CD14-positive monocyte (primary cell): ENCODE results near the gene REC8. TPM values are rescaled to one million over a fixed set of nuclear protein-coding genes. Genes with fewer than 3 reads are reported as not detected.

ENCODE experiments used
- DNase-seq, 3 donors: peaks; one replicate each; pipeline ENCODE4 v3.0.0-alpha.2; 2011 to 2022
- H2AFZ ChIP-seq: 2 replicates; pipeline ENCODE4 v1.6.0; 2012; ENCODE audit warnings: mild to moderate bottlenecking, low read depth, low read length, inconsistent platforms; ENCODE audit not compliant: insufficient read depth, poor library complexity, severe bottlenecking
- H3K27ac ChIP-seq, 2 donors: 1 replicate in 1 of 2; 2 replicates in 1 of 2; pipeline ENCODE4 v1.5.1; 2012 to 2013; ENCODE audit warnings: low read length in 2 of 2, control low read depth in 1 of 2, inconsistent platforms in 1 of 2, low read depth in 1 of 2, mild to moderate bottlenecking in 1 of 2
- H3K27me3 ChIP-seq, 2 donors: one replicate each; pipeline versions ENCODE4 v1.6.0 to v1.6.1; 2011 to 2013; ENCODE audit warnings: low read length in 2 of 2; ENCODE audit not compliant: control insufficient read depth in 2 of 2, insufficient read depth in 2 of 2
- H3K36me3 ChIP-seq, 2 donors: replicated peaks in 1 of 2; 1 replicate in 1 of 2; 2 replicates in 1 of 2; pipeline versions ENCODE4 v1.5.1 to v1.6.1; 2012 to 2013; ENCODE audit warnings: low read length in 2 of 2, control low read depth in 1 of 2, inconsistent platforms in 1 of 2, mild to moderate bottlenecking in 1 of 2; ENCODE audit not compliant: insufficient read depth in 2 of 2, control insufficient read depth in 1 of 2
- H3K4me1 ChIP-seq, 2 donors: 1 replicate in 1 of 2; 2 replicates in 1 of 2; pipeline versions ENCODE4 v1.5.1 to v1.6.1; 2012 to 2013; ENCODE audit warnings: low read length in 2 of 2, control low read depth in 1 of 2, inconsistent platforms in 1 of 2, mild to moderate bottlenecking in 1 of 2, moderate library complexity in 1 of 2; ENCODE audit not compliant: insufficient read depth in 2 of 2, control insufficient read depth in 1 of 2
- H3K4me2 ChIP-seq: replicated peaks from 2 replicates; pipeline ENCODE3; 2012; ENCODE audit warnings: low read length, moderate library complexity, mild to moderate bottlenecking; ENCODE audit not compliant: poor library complexity, severe bottlenecking; ENCODE audit errors: extremely low read depth
- H3K4me3 ChIP-seq, 3 experiments: fragments of 200-600 bp in 1 of 3; sonication (generic) in 1 of 3; replicated peaks in 1 of 3; 1 replicate in 2 of 3; 2 replicates in 1 of 3; pipeline ENCODE4 v1.5.1; 2011 to 2013; ENCODE audit warnings: low read length in 3 of 3, mild to moderate bottlenecking in 3 of 3, control low read depth in 2 of 3, low read depth in 2 of 3, inconsistent platforms in 1 of 3, moderate library complexity in 1 of 3
- H3K79me2 ChIP-seq: 2 replicates; pipeline ENCODE4 v1.6.0; 2012; ENCODE audit warnings: mild to moderate bottlenecking, control low read depth, inconsistent platforms, low read length, moderate library complexity; ENCODE audit not compliant: insufficient read depth
- H3K9ac ChIP-seq: 2 replicates; pipeline ENCODE4 v1.6.0; 2017; ENCODE audit warnings: low read length, mild to moderate bottlenecking; ENCODE audit not compliant: insufficient read depth, poor library complexity, severe bottlenecking
- H3K9me3 ChIP-seq, 2 donors: replicated peaks in 1 of 2; 1 replicate in 1 of 2; 2 replicates in 1 of 2; pipeline versions ENCODE4 v1.5.1 to v1.6.1; 2012 to 2013; ENCODE audit warnings: low read length in 2 of 2, control low read depth in 1 of 2; ENCODE audit not compliant: control insufficient read depth in 1 of 2, insufficient read depth in 1 of 2
- H4K20me1 ChIP-seq: 2 replicates; pipeline ENCODE4 v1.6.0; 2012; ENCODE audit warnings: mild to moderate bottlenecking, low read length, control low read depth, moderate library complexity; ENCODE audit not compliant: insufficient read depth
- H3K27ac Mint-ChIP-seq, 7 donors: one replicate each; pipeline ENCODE4 v1.8.0; 2020; ENCODE audit warnings: mild to moderate bottlenecking in 7 of 7, mixed read lengths in 7 of 7, moderate library complexity in 6 of 7, inconsistent platforms in 2 of 7
- H3K27me3 Mint-ChIP-seq, 3 donors: one replicate each; pipeline ENCODE4 v1.8.0; 2021 to 2022; ENCODE audit warnings: low read depth in 3 of 3, mild to moderate bottlenecking in 3 of 3, mixed read lengths in 3 of 3, moderate library complexity in 3 of 3, inconsistent platforms in 1 of 3
- H3K36me3 Mint-ChIP-seq, 2 donors: one replicate each; pipeline ENCODE4 v1.8.0; 2020; ENCODE audit warnings: mixed read lengths in 2 of 2, inconsistent platforms in 1 of 2, mild to moderate bottlenecking in 1 of 2
- H3K4me1 Mint-ChIP-seq: one replicate; pipeline ENCODE4 v1.8.0; 2020; ENCODE audit warnings: mild to moderate bottlenecking, mixed read lengths
- H3K4me3 Mint-ChIP-seq, 2 donors: one replicate each; pipeline ENCODE4 v1.8.0; 2020; ENCODE audit warnings: mild to moderate bottlenecking in 2 of 2, mixed read lengths in 2 of 2, moderate library complexity in 1 of 2
- H3K9me3 Mint-ChIP-seq, 7 donors: one replicate each; pipeline ENCODE4 v1.8.0; 2020 to 2022; ENCODE audit warnings: mixed read lengths in 7 of 7, mild to moderate bottlenecking in 6 of 7, moderate library complexity in 6 of 7, inconsistent platforms in 2 of 7
- WGBS: methylation state at CpG from one replicate; pipeline ENCODE4 v1.1.5; 2013; ENCODE audit warnings: missing lambda C conversion rate; ENCODE audit not compliant: insufficient coverage; 5-methylcytosine and 5-hydroxymethylcytosine counted together
- intact Hi-C, 2 donors: fragments of 100-400 bp; cut with micrococcal nuclease; formaldehyde crosslinking; loops; one replicate each; pipeline versions ENCODE4 v1.15.0 to v1.15.1; 2023
- polyA plus RNA-seq, 3 donors: library from polyadenylated mRNA; depleted of rRNA in 1 of 3; unstranded in 2 of 3; stranded (reverse) in 1 of 3; fragments of 300-500 nt in 2 of 3; fragments of >200 nt in 1 of 3; fragmentation: Illumina TruSeq in 2 of 3; gene quantifications; 1 replicate in 2 of 3; 2 replicates in 1 of 3; pipeline ENCODE4 v1.2.3, GENCODE V29; 2012 to 2021
- TF ChIP-seq, protein P1 (sequence below): fragments of 200-600 bp; IDR thresholded peaks from one replicate; pipeline ENCODE4 v1.8.0; 2022; ENCODE audit warnings: antibody characterized with exemption, mild to moderate bottlenecking

The REC8 gene
- polyA plus RNA-seq, 3 donors = 1.4 to 46.4 (median 2.3) TPM

DNA sequence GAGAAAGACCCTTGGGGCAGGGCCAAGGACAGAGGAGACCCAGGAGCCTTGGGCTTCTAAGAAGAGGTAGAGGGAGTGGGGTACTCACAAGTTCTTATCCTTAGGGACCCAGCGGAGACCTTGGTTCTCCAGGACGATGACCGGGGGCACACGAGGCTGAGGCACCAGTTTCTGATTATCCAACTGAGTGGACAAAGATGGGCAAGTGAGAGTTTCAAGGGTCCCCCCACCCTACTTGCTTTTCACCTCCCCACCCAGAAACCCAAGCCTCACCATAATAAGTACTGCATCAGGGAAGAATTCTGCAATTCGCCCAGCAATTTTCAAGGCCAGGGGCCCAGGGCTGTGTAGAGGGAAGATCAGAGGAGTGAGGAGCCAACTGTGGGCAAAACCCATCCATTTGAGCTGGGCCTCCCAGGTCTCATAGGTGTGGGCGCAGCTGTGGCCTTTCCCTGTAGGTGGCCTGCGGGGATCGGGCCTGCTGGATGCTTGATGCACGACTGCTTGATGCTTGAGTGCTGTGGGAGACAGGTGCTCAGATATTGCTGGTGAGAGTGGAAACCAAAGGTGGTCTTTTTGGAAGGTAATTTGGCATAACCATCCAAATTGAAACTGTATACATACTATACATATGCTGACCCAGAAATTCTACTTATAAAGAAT, 32.5 kb upstream of the REC8 start:
- intact Hi-C loops = loop anchor here in 1 of 2 donors (10.0 kb wide), 1 partner anchor 95 kb away; the partner anchor contains the start of genes GMPR2 and NEDD8
- Mint-ChIP-seq H3K27me3 (peaks cover 0 to 2% (median 1%) of the 10 kb centered on the region in 3 donors), H3K36me3 (peaks cover 47 to 49% of the 10 kb centered on the region in 2 donors), H3K27ac (peak overlapping the region in 3 of 7 donors; percentile 1 to 71 (median 13)), H3K4me1 (peaks cover 62% of the 10 kb centered on the region), H3K4me3 (no peak overlapping the region), H3K9me3 (no peaks in the 10 kb centered on the region)
- Histone ChIP-seq H4K20me1 (peaks cover 46% of the 10 kb centered on the region), H3K4me3 (no peak overlapping the region), H3K36me3 (peaks cover 37 to 47% of the 10 kb centered on the region in 2 donors), H3K9me3 (no peaks in the 10 kb centered on the region), H3K4me2 (no peak overlapping the region), H3K27ac (peak overlapping the region in 1 of 2 donors; percentile 3), H3K9ac (no peak overlapping the region), H2AFZ (no peak overlapping the region), H3K4me1 (peaks cover 42 to 56% of the 10 kb centered on the region in 2 donors), H3K79me2 (peaks cover 62% of the 10 kb centered on the region), H3K27me3 (no peaks in the 10 kb centered on the region)
- no peak for DNase-seq
- TF ChIP-seq, protein P1, sequence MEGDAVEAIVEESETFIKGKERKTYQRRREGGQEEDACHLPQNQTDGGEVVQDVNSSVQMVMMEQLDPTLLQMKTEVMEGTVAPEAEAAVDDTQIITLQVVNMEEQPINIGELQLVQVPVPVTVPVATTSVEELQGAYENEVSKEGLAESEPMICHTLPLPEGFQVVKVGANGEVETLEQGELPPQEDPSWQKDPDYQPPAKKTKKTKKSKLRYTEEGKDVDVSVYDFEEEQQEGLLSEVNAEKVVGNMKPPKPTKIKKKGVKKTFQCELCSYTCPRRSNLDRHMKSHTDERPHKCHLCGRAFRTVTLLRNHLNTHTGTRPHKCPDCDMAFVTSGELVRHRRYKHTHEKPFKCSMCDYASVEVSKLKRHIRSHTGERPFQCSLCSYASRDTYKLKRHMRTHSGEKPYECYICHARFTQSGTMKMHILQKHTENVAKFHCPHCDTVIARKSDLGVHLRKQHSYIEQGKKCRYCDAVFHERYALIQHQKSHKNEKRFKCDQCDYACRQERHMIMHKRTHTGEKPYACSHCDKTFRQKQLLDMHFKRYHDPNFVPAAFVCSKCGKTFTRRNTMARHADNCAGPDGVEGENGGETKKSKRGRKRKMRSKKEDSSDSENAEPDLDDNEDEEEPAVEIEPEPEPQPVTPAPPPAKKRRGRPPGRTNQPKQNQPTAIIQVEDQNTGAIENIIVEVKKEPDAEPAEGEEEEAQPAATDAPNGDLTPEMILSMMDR = no peak
- WGBS = 100% methylated on average over 2 of the region's 9 CpGs

DNA sequence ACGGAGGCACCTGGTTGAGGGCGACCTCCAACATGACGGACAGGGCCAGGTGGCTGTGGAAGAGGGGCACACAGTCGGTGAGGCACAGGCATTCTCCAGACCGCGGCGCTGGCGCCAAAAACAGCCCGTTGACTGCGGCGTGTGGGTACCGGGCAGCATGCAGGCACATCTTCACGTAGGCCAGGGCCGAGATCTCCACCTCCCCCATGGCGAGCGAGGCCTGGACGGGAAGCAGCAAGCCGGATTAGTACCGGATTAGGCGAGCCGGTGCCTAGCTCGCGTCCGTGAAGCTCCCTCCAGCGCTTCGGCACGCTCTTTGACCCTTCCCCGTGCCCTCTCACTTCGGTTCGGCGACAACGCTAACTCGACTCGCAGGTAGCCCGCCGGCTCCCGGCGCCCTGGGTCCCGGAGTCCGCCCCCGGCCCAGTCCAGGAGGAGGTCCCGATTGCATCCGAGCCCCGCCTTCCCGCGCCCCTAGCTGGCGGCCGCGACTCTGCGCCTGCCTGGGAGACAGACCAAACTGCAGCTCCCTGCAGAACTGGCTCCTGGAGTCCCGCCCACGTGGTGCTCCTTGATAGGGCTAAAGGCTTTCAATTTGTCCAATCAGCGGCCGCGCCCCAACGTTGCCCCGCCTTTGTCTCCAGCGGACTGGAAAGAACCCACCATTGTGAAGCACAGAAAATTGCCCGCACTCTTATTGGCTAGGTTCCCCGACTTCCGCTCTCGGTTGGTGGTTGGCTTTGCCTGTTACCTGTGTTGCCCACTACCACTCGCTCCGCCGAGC, 30.6 kb upstream of the REC8 start, which contains the start of gene EMC9:
EMC9 (minus strand) TSS at position 495 of the 784 bp plus-strand sequence; CDS start at position 208, 287 bp downstream.
- Histone ChIP-seq H3K4me2 (peak within 1 kb of the TSS; percentile 99), H2AFZ (peak within 1 kb of the TSS; percentile 90), H3K27ac (peak within 1 kb of the TSS; percentile 69 to 79), H3K4me1 (peaks cover 51 to 65% of the 10 kb centered on the region in 2 donors), H3K36me3 (peaks cover 42 to 53% of the 10 kb centered on the region in 2 donors), H3K27me3 (no peaks in the 10 kb centered on the region), H3K9me3 (no peaks in the 10 kb centered on the region), H3K79me2 (peaks cover 78% of the 10 kb centered on the region), H3K4me3 (peak within 1 kb of the TSS; percentile 70 to 92 (median 81)), H3K9ac (peak within 1 kb of the TSS; percentile 74), H4K20me1 (peaks cover 63% of the 10 kb centered on the region)
- peaks cover 70% of the 10 kb centered on the region for H3K4me1 Mint-ChIP-seq
- WGBS = under 1% methylated on average over 65 of the region's 65 CpGs
- peaks cover 0 to 2% (median 1%) of the 10 kb centered on the region in 3 donors for H3K27me3 Mint-ChIP-seq
- H3K27ac Mint-ChIP-seq = peak within 1 kb of the TSS; percentile 83 to 95 (median 92)
- DNase-seq = peak; percentile 97 to 100 (median 97)
- H3K4me3 Mint-ChIP-seq = peak within 1 kb of the TSS; percentile 87 to 91
- TF ChIP-seq, protein P1 = peak; percentile 17
- H3K9me3 Mint-ChIP-seq = no peaks in the 10 kb centered on the region
- peaks cover 53 to 57% of the 10 kb centered on the region in 2 donors for H3K36me3 Mint-ChIP-seq
- intact Hi-C loops = no loop called here
